ENCODE measurements around the gene HNRNPA2B1.
"Not testable (repeated sequence)": the region's sequence is repeated elsewhere in the genome, so short reads cannot be mapped to it uniquely, and the experiment has no call there.

Gene HNRNPA2B1

GRCh38 chr7:26188206-26188956, 12.2 kb downstream of the HNRNPA2B1 start:
- DNase-seq (ENCODE audit: low read depth), result no peak
- no peak for TF ChIP-seq CTCF (conservative IDR thresholded peaks at IDR 0.05; ENCODE audit: control insufficient read depth, insufficient read depth, low read depth, low read length)
- no peak overlapping the region for H3K4me3 ChIP-seq (ENCODE audit: control insufficient read depth, low read depth, low read length)

DNA sequence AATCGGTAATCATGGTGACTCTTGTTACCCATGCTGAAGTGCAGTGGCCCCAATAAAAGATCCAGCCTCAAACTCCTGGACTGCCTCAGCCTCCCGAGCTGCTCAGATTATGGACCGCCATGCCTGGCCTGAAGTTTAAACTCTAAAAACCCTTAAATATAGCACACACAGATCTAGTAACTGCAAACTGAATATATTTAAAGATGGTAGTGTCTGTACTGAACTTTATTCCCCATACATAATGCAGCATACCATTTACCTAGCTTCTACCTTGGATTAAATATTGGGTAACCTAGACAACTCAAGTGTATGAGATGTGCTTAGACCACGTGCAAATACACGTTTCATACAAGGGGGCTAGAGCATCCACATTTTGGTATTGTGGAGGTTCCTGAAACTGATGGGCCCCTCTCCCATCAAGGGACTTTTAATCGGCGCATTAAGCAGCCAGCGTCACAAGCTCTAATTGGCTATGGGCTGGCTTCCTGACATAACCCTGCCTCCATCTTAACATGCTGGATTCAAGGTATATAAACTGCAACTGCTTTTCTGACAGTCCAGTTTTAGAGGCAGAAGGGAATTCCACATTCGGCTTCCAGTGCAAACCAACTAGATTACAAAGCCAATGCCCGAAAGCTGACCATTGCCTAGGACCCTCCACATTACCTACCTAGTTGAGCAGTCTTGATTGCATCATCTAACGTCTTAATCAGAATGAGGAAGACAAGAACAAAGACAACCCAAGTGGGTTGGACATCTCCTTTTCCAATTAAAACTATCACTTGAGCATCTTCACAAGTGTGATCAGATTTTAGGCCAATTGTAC, 13.0 kb downstream of the HNRNPA2B1 start:
- DNase-seq (ENCODE audit: low read depth), result no peak
- H3K4me3 ChIP-seq (ENCODE audit: control insufficient read depth, low read depth, low read length), result no peak overlapping the region

GRCh38 chr7:26186364-26187311, 13.9 kb downstream of the HNRNPA2B1 start:
- peak; percentile 39 for DNase-seq (ENCODE audit: low read depth)
- H3K4me3 ChIP-seq (ENCODE audit: control insufficient read depth, low read depth, low read length), result no peak overlapping the region
- no peak for TF ChIP-seq CTCF (conservative IDR thresholded peaks at IDR 0.05; ENCODE audit: control insufficient read depth, insufficient read depth, low read depth, low read length)

More for the DNA sequence above, 13.0 kb downstream of the HNRNPA2B1 start:
- TF ChIP-seq CTCF (conservative IDR thresholded peaks at IDR 0.05; ENCODE audit: control insufficient read depth, insufficient read depth, low read depth, low read length), result no peak

DNA sequence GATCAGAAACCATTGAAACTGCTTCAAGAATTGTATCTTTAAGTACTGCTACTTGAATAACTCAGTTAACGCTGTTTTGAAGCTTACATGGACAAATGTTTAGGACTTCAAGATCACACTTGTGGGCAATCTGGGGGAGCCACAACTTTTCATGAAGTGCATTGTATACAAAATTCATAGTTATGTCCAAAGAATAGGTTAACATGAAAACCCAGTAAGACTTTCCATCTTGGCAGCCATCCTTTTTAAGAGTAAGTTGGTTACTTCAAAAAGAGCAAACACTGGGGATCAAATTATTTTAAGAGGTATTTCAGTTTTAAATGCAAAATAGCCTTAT, 14.7 kb downstream of the HNRNPA2B1 start:
- no peak overlapping the region for H3K4me3 ChIP-seq (ENCODE audit: control insufficient read depth, low read depth, low read length)
- no peak for DNase-seq (ENCODE audit: low read depth)
- no peak for TF ChIP-seq CTCF (conservative IDR thresholded peaks at IDR 0.05; ENCODE audit: control insufficient read depth, insufficient read depth, low read depth, low read length)

DNA sequence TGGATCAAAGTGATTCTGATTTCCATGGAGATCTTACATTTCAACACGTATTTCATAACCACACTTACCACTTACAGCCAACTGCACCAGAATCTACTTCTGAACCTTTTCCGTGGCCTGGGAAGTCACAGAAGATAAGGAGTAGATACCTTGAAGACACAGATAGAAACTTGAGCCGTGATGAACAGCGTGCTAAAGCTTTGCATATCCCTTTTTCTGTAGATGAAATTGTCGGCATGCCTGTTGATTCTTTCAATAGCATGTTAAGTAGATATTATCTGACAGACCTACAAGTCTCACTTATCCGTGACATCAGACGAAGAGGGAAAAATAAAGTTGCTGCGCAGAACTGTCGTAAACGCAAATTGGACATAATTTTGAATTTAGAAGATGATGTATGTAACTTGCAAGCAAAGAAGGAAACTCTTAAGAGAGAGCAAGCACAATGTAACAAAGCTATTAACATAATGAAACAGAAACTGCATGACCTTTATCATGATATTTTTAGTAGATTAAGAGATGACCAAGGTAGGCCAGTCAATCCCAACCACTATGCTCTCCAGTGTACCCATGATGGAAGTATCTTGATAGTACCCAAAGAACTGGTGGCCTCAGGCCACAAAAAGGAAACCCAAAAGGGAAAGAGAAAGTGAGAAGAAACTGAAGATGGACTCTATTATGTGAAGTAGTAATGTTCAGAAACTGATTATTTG, 15.3 kb downstream of the HNRNPA2B1 start:
- no peak overlapping the region for H3K4me3 ChIP-seq (ENCODE audit: control insufficient read depth, low read depth, low read length)
- no peak for DNase-seq (ENCODE audit: low read depth)
- no peak for TF ChIP-seq CTCF (conservative IDR thresholded peaks at IDR 0.05; ENCODE audit: control insufficient read depth, insufficient read depth, low read depth, low read length)

- DNase-seq (ENCODE audit: low read depth); H3K4me3 ChIP-seq (ENCODE audit: control insufficient read depth, low read depth, low read length): not testable (repeated sequence)
These were observed 16.1 kb downstream of the HNRNPA2B1 start for GRCh38 chr7:26184281-26185101.
